ENCODE data around the gene POR. TPM values are rescaled to one million over a fixed set of nuclear protein-coding genes. Genes with fewer than 3 reads are reported as not detected.

POR gene
- polyA plus RNA-seq, 4 donors: 55.3 to 75.3 (median 69.5) TPM

GRCh38 chr7:75914169-75914654 lies 743 bp upstream of the POR start:
- DNase-seq (ENCODE audit: low read depth in 4 of 4, low spot score in 2 of 4): no peak

GRCh38 chr7:75915416-75916156 lies 631 bp downstream of the POR start:
- no peak for DNase-seq (ENCODE audit: low read depth in 4 of 4, low spot score in 2 of 4)

- no peak for DNase-seq (ENCODE audit: low read depth in 4 of 4, low spot score in 2 of 4)
Measured at GRCh38 chr7:75916259-75916658, 1.3 kb downstream of the POR start.

- DNase-seq (ENCODE audit: low read depth in 4 of 4, low spot score in 2 of 4): no peak
Measured at GRCh38 chr7:75916685-75917634, 2.0 kb downstream of the POR start.

- no peak for DNase-seq (ENCODE audit: low read depth in 4 of 4, low spot score in 2 of 4)
Measured at GRCh38 chr7:75920431-75921161, 5.6 kb downstream of the POR start.

DNA sequence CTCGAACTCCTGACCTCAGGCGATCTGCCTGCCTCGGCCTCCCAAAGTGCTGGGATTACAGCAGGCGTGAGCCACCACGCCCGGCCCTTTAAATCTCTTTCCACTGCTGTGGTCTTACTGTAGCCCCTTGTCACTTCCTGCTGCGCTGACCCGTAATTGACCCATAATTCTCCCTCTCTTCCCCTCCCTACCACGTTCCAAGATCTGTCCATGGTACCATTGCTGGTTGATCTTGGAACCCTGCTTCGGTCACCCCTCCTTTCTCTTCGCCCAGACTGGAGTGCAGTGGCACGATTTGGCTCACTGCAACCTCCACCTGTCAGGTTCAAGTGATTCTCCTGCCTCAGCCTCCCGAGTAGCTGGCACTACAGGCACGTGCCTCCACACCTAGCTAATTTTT lies 6.5 kb downstream of the POR start:
- DNase-seq (ENCODE audit: low read depth in 4 of 4, low spot score in 2 of 4): no peak

DNA sequence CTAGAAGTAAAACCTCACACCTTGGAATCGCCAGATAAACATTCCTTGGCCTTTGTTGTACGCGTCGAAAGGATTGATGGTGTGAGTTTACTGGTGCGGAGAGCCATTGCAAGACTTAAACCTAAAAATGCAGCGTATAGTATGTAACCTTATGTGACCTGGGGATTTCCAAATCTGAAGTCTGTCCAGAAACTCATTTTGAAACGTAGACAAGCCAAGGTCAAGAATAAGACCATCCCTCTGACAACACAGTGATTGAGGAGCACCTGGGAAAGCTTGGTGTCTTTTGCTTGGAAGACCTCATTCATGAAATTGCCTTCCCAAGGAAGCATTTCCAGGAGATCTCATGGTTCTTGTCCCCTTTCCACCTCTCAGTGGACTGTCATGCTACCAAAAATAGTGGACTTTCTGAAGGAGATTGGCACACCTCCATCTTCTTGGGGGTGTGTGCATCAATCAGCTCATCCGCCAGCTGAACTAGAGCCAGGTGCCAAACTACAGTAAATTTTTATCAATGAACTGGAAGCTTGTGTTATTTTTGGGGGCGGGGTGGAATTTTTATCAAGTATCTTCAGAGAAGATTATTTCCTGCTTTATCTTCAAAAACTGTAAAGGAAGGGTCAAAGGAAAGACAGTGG lies 8.1 kb downstream of the POR start:
- DNase-seq (ENCODE audit: low read depth in 4 of 4, low spot score in 2 of 4): no peak

- no peak for DNase-seq (ENCODE audit: low read depth in 4 of 4, low spot score in 2 of 4)
Measured at GRCh38 chr7:75924256-75924655, 9.3 kb downstream of the POR start.

DNA sequence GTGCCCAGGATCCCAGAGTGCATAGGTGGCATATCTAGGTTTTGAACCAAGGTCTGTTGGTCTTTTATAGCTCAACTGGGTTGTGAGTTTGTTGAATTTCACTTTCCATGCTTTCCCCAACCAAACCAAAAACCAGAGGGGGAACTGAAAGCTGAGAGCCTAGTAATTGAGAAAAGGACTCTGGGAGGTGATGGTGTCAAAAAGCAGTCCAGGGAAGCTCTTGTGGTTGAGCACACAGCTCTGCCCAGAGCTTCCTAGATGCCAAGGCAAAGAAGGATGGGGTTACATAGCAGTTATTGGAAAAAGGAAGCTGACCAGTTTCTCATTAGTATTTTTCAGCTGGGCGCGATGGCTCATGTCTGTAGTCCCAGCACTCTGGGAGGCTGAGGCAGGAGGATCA lies 9.9 kb downstream of the POR start:
- no peak for DNase-seq (ENCODE audit: low read depth in 4 of 4, low spot score in 2 of 4)

- DNase-seq (ENCODE audit: low read depth in 4 of 4, low spot score in 2 of 4): no peak
Measured at GRCh38 chr7:75925717-75926435, 10.9 kb downstream of the POR start.

DNA sequence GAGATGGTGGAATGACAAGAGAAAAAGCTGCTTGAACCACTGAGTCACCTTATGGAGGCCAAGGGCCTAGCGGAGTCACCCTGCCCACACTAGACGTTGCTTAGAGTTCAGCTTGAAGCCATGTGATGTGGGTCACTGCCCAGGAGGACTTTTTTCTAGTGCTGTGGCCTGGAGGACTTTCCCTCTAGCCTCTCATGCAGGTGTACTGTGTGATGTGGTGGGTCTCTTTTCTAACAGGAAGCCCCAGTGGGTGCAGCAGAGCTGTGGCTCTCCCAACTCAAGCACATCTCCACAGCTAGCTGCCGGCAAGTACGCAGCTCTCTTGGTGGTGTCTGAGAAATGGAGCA lies 13.6 kb downstream of the POR start:
- DNase-seq (ENCODE audit: low read depth in 4 of 4, low spot score in 2 of 4): no peak

DNA sequence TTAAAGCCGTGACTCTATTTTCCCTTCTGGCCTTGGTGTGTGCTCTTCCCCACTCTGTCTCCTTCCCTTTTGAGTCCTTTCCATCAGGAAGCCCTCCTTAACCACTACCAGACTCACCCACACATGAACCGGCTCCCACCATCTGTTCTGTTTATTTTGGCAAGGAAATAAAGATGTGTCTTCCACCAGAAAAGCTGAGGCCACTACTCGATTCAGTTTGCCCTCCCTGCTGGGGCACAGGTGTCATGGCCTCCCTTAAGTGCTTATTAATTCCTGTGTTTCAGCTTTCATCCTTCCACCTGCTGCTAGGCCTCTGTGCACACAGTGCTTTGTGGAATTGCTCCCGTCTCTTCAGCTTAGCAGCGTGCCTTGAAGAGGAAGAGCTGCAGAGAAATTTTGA lies 16.7 kb downstream of the POR start:
- DNase-seq (ENCODE audit: low read depth in 4 of 4, low spot score in 2 of 4): no peak

GRCh38 chr7:75937958-75938786 lies 23.2 kb downstream of the POR start:
- no peak for DNase-seq (ENCODE audit: low read depth in 4 of 4, low spot score in 2 of 4)

DNA sequence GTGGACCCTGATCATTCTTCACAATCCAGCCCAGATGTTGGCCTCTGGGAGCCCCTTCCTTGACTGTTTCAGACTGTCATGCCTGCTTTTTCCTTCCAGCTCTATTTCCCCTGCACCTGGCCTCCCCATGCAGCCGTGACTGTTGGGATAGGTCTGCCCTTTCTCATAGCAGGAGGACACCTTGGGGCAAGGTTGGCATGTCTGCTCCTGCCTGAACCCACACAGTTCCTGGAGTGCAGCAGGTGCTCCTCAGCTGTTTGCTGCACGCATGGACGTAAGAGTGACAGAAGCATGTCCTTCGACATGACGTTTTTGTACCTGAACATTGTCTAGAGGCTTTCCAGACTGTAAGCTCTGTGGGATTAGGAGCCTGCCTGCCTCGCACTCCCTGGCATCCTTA lies 24.0 kb downstream of the POR start:
- DNase-seq (ENCODE audit: low read depth in 4 of 4, low spot score in 2 of 4): no peak

GRCh38 chr7:75943864-75944263 lies 28.9 kb downstream of the POR start:
- no peak for DNase-seq (ENCODE audit: low read depth in 4 of 4, low spot score in 2 of 4)

- DNase-seq (ENCODE audit: low read depth in 4 of 4, low spot score in 2 of 4): no peak
Measured at GRCh38 chr7:75944507-75944906, 29.6 kb downstream of the POR start.

GRCh38 chr7:75945297-75946168 lies 30.6 kb downstream of the POR start:
- DNase-seq (ENCODE audit: low read depth in 4 of 4, low spot score in 2 of 4): no peak

GRCh38 chr7:75946207-75946855 lies 31.4 kb downstream of the POR start:
- DNase-seq (ENCODE audit: low read depth in 4 of 4, low spot score in 2 of 4): no peak

All from left renal cortex interstitium (tissue), 4 donors.